GM12873 (cell line): ENCODE results near the gene PANX2.

Experiments used
- TF ChIP-seq, protein P1 (sequence below): IDR thresholded peaks from 2 replicates; pipeline ENCODE4 v1.5.1; 2012; ENCODE audit warnings: low read depth, mild to moderate bottlenecking, moderate library complexity, low read length, control low read depth; ENCODE audit not compliant: insufficient read depth; ENCODE audit errors: missing control alignments

PANX2 gene, protein sequence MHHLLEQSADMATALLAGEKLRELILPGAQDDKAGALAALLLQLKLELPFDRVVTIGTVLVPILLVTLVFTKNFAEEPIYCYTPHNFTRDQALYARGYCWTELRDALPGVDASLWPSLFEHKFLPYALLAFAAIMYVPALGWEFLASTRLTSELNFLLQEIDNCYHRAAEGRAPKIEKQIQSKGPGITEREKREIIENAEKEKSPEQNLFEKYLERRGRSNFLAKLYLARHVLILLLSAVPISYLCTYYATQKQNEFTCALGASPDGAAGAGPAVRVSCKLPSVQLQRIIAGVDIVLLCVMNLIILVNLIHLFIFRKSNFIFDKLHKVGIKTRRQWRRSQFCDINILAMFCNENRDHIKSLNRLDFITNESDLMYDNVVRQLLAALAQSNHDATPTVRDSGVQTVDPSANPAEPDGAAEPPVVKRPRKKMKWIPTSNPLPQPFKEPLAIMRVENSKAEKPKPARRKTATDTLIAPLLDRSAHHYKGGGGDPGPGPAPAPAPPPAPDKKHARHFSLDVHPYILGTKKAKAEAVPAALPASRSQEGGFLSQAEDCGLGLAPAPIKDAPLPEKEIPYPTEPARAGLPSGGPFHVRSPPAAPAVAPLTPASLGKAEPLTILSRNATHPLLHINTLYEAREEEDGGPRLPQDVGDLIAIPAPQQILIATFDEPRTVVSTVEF

DNA sequence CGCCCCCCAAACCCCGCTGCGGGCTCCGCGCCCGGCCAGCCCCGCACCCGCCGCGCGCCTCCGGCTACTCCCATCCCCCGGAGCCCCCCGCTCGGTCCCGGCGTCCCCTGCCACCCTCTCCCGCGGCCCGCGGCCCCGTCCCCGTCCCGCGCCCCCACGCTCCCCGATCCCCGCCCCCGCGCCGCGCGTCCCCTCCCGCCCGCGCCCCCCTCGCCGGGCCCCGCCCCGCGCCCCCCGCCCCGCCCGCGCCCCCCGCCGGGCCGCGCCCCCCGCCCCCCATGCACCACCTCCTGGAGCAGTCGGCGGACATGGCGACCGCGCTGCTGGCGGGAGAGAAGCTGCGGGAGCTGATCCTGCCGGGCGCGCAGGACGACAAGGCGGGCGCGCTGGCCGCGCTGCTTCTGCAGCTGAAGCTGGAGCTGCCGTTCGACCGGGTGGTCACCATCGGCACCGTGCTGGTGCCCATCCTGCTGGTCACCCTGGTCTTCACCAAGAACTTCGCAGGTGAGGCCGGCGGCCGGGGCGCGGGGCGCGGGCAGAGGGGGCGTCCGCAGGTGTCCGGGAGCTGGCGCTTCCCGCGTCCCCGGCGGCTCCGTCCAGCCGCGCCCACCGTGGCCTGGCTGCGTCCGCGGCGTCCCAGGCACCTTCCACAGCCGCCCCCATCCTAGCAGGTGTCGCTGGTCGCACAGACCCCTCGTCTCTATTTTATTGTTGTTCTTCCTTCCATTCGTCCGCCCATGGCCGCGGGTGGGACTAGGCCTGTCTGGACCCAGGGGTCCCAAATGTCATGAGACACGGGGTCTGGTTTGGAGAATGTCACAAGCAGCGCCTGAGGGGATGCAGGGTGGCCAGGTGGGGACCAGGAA lies at the start of gene PANX2:
PANX2 (plus strand) TSS at position 279 of the 866 bp plus-strand sequence; CDS start at position 279, 0 bp downstream.
- TF ChIP-seq, protein P1, sequence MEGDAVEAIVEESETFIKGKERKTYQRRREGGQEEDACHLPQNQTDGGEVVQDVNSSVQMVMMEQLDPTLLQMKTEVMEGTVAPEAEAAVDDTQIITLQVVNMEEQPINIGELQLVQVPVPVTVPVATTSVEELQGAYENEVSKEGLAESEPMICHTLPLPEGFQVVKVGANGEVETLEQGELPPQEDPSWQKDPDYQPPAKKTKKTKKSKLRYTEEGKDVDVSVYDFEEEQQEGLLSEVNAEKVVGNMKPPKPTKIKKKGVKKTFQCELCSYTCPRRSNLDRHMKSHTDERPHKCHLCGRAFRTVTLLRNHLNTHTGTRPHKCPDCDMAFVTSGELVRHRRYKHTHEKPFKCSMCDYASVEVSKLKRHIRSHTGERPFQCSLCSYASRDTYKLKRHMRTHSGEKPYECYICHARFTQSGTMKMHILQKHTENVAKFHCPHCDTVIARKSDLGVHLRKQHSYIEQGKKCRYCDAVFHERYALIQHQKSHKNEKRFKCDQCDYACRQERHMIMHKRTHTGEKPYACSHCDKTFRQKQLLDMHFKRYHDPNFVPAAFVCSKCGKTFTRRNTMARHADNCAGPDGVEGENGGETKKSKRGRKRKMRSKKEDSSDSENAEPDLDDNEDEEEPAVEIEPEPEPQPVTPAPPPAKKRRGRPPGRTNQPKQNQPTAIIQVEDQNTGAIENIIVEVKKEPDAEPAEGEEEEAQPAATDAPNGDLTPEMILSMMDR, result no peak

DNA sequence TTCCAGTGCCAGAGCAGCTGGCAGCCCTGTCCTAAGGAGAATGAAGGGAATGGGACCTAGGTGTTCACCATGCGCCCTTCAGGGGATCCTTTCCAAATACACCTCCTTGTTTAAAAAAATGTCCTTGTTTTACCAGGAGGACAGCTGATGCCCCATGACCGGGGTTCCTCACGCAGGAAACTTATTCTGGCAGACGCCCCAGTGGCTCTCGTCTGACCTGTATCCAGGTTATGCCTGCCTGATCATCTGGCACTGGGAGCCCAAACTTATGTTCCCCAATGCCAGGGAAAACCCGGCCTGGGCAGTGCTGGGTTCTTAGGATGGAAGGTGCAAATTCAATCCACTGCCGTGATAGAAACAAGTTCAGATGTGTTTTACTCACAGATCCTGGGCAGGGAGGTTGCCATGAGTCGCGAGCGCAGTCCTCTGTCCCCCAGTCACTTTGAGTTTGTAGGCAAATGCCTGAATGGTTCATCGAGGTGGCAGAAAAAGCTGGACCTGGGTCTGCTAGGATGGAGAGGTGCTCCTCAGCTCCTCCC lies 49.3 kb upstream of the PANX2 start:
- TF ChIP-seq, protein P1, result no peak

DNA sequence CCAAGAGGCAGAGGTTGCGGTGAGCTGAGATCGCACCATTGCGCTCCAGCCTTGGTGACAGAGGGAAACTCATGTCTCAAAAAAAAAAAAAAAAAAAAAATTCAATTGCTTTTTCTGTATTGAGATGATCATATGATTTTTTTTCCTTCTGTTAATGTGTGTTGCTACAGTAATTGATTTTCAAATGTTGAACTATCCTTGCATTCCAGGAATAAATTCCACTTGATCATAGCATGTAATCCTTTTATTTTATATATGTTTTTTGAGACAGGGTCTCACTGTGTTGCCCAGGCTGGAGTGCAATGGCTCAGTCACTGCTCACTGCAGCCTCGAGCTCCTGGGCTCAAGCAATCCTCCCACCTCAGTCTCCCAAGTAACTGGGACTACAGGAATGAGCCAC lies 47.4 kb upstream of the PANX2 start:
- TF ChIP-seq, protein P1, result no peak

DNA sequence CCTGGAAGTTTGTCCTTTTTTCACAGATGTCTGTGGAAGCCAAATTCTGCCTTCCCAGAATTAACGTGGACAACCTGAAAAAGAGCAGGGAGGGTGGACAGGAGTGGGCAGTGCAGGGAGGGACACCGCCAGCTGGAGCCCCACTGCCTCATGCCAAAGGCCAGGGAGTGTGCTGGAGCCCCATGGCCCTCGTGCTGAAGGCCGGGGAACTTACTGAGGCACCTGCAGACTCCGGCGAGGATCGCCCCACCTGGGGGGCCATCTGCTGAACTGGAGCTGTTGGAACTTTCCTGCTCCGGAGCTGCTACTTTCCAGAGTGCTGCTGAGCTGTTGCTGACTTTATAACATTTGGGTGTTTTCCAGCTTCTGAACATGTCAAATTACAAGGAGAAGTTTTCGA lies 45.5 kb upstream of the PANX2 start:
- TF ChIP-seq, protein P1, result no peak

DNA sequence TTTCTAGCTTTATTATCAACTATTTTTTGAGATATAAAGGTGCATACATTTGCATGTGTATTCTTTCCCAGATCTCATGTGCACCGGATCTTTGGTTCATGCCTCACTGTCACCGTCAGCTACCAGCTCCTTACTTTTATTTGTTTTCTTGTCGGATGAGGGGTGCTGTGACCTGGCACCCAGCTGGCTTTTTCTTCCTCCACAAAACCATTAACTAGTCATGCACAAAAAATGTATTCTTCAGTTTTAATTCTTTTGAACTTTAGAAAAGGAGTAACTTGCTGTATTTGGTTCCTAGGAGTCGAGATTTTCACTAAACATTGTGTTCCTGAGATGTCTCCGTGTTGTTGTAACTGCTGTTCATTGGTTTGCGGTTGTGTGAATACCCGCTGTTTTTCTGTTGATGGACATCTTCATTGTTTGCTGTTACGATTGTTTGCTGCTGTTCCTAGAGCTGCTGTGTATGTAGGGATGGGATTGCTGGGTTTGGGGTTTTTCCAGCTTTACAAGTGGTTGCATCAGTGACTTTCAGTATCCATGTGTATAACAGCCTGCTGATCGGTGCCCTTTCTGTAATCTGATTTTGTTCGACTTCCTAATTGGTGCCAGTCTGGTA lies 41.3 kb upstream of the PANX2 start:
- TF ChIP-seq, protein P1, result no peak

DNA sequence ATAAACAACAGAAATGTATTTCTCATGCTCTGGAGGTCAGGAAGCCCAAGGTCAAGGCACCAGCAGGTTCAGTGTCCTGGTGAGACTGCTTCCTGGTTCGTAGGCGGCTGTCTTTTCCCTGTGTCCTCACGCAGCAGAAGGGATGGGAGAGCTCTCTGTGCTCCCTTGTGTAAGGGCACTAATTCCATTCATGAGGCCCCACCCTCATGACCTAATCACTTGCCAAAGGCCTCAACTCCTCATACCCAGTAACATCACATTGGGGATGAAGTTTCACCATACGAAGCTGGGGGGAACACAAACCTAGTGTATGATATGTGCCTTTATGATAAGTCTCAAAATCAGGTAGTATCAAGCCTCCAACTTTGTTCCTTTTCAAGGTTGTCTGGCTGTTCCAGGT lies 38.6 kb upstream of the PANX2 start:
- TF ChIP-seq, protein P1, result no peak
